CD4-positive, CD25-positive, alpha-beta regulatory T cell (primary cell): Measurements from ENCODE around the gene HOXC5. TPM values are rescaled to one million over a fixed set of nuclear protein-coding genes. Genes with fewer than 3 reads are reported as not detected.
A peak's percentile ranks its signal among the peaks of the same experiment; 100 is the strongest.

ENCODE experiments used
- ATAC-seq, 2 donors: fragments of 150-1000 bp; cut with Tn5 transposase; one replicate each; pipeline ENCODE4 v1.10.0; 2021; ENCODE audit warnings: low read depth in 2 of 2, moderate number of reproducible peaks in 2 of 2, moderate library complexity in 1 of 2
- DNase-seq, 3 donors: peaks; one replicate each; pipeline versions ENCODE4 v3.0.0 to v3.0.0-alpha.2; 2012 to 2022; ENCODE audit warnings: mixed read lengths in 1 of 3
- H3K27ac ChIP-seq: one replicate; pipeline ENCODE4 v1.7.0; 2013; ENCODE audit warnings: mild to moderate bottlenecking, low read length; ENCODE audit not compliant: insufficient read depth, poor library complexity, severe bottlenecking
- H3K27me3 ChIP-seq: one replicate; pipeline ENCODE4 v1.7.0; 2013; ENCODE audit warnings: low read length; ENCODE audit not compliant: control insufficient read depth, insufficient read depth
- H3K36me3 ChIP-seq: one replicate; pipeline ENCODE4 v1.7.0; 2013; ENCODE audit warnings: mild to moderate bottlenecking, low read length, moderate library complexity; ENCODE audit not compliant: control insufficient read depth, insufficient read depth
- H3K4me1 ChIP-seq: 2 replicates; pipeline ENCODE4 v1.7.0; 2013; ENCODE audit warnings: mild to moderate bottlenecking, low read length; ENCODE audit not compliant: insufficient read depth, control insufficient read depth, poor library complexity, severe bottlenecking
- H3K4me3 ChIP-seq: one replicate; pipeline ENCODE4 v1.7.0; 2013; ENCODE audit warnings: low read depth, mild to moderate bottlenecking, low read length, moderate library complexity
- H3K9me3 ChIP-seq, 2 experiments: 1 replicate in 1 of 2; 2 replicates in 1 of 2; pipeline ENCODE4 v1.7.0; 2013; ENCODE audit warnings: low read length in 2 of 2, mild to moderate bottlenecking in 1 of 2, moderate library complexity in 1 of 2; ENCODE audit not compliant: control insufficient read depth in 2 of 2
- H3K27ac Mint-ChIP-seq, 3 donors: one replicate each; pipeline ENCODE4 v1.8.0; 2020 to 2022; ENCODE audit warnings: mild to moderate bottlenecking in 3 of 3, mixed read lengths in 3 of 3, moderate library complexity in 2 of 3
- H3K27me3 Mint-ChIP-seq: one replicate; pipeline ENCODE4 v1.8.0; 2022; ENCODE audit warnings: mild to moderate bottlenecking, mixed read lengths
- H3K36me3 Mint-ChIP-seq: one replicate; pipeline ENCODE4 v1.8.0; 2020; ENCODE audit warnings: mixed read lengths
- H3K4me1 Mint-ChIP-seq, 4 donors: one replicate each; pipeline ENCODE4 v1.8.0; 2020 to 2022; ENCODE audit warnings: mixed read lengths in 4 of 4, mild to moderate bottlenecking in 1 of 4
- H3K4me3 Mint-ChIP-seq, 4 donors: one replicate each; pipeline ENCODE4 v1.8.0; 2020 to 2022; ENCODE audit warnings: mild to moderate bottlenecking in 4 of 4, mixed read lengths in 4 of 4, moderate library complexity in 3 of 4
- H3K9me3 Mint-ChIP-seq, 7 donors: one replicate each; pipeline ENCODE4 v1.8.0; 2020 to 2022; ENCODE audit warnings: mixed read lengths in 7 of 7, mild to moderate bottlenecking in 3 of 7, moderate library complexity in 2 of 7
- polyA plus RNA-seq, 4 donors: library from polyadenylated mRNA; unstranded; fragments of 300-500 nt; fragmentation: Illumina TruSeq; gene quantifications; one replicate each; pipeline ENCODE4 v1.2.3, GENCODE V29; 2021
- total RNA-seq: library from RNA; stranded (reverse); gene quantifications from one replicate; pipeline ENCODE4 v1.2.3, GENCODE V29; 2022

The HOXC5 gene
- total and polyA plus RNA-seq, 5 donors from 2014 or later, result not detected

GRCh38 chr12:54005853-54006558, 26.8 kb upstream of the HOXC5 start:
- H3K4me3 Mint-ChIP-seq, result peak overlapping the region; percentile 61 to 91 (median 80)

GRCh38 chr12:54006559-54007220, 26.2 kb upstream of the HOXC5 start:
- peaks cover 6 to 44% (median 20%) of the 10 kb centered on the region in 4 donors for H3K4me1 Mint-ChIP-seq
- Histone ChIP-seq H3K4me1 (peaks cover 32% of the 10 kb centered on the region), H3K36me3 (no peaks in the 10 kb centered on the region), H3K4me3 (peak overlapping the region; percentile 54), H3K27me3 (peaks cover 64% of the 10 kb centered on the region), H3K27ac (no peak overlapping the region), H3K9me3 (no peaks in the 10 kb centered on the region)
- H3K4me3 Mint-ChIP-seq, result peak overlapping the region; percentile 61 to 91 (median 80)
- no peak for DNase-seq
- H3K36me3 Mint-ChIP-seq, result no peaks in the 10 kb centered on the region
- peaks cover 94% of the 10 kb centered on the region for H3K27me3 Mint-ChIP-seq
- H3K9me3 Mint-ChIP-seq, result peaks cover 0 to 13% (median 0%) of the 10 kb centered on the region in 7 donors
- ATAC-seq, result no peak
- H3K27ac Mint-ChIP-seq, result no peak overlapping the region

More at GRCh38 chr12:54005853-54006558, 26.8 kb upstream of the HOXC5 start:
- Histone ChIP-seq H3K4me3 (peak overlapping the region; percentile 54), H3K4me1 (peaks cover 25% of the 10 kb centered on the region), H3K27me3 (peaks cover 58% of the 10 kb centered on the region), H3K36me3 (no peaks in the 10 kb centered on the region), H3K27ac (no peak overlapping the region), H3K9me3 (no peaks in the 10 kb centered on the region)
- ATAC-seq (peak; percentile 72 to 77), DNase-seq (peak; percentile 73 to 83 (median 75))
- H3K4me1 Mint-ChIP-seq, result peaks cover 6 to 37% (median 15%) of the 10 kb centered on the region in 4 donors
- H3K27me3 Mint-ChIP-seq, result peaks cover 94% of the 10 kb centered on the region
- no peaks in the 10 kb centered on the region for H3K36me3 Mint-ChIP-seq
- peaks cover 0 to 11% (median 0%) of the 10 kb centered on the region in 7 donors for H3K9me3 Mint-ChIP-seq
- peak overlapping the region in 1 of 3 donors; percentile 76 for H3K27ac Mint-ChIP-seq

GRCh38 chr12:54007538-54008259, 25.2 kb upstream of the HOXC5 start:
- no peak for ATAC-seq
- H3K4me3 Mint-ChIP-seq, result peak overlapping the region in 1 of 4 donors; percentile 45
- H3K27me3 Mint-ChIP-seq, result peaks cover 94% of the 10 kb centered on the region

GRCh38 chr12:54008260-54008552, 24.6 kb upstream of the HOXC5 start:
- Histone ChIP-seq H3K27me3 (peaks cover 62% of the 10 kb centered on the region), H3K27ac (no peak overlapping the region), H3K4me1 (peaks cover 32% of the 10 kb centered on the region), H3K4me3 (no peak overlapping the region), H3K36me3 (no peaks in the 10 kb centered on the region), H3K9me3 (no peaks in the 10 kb centered on the region)
- H3K36me3 Mint-ChIP-seq, result no peaks in the 10 kb centered on the region
- no peak overlapping the region for H3K27ac Mint-ChIP-seq
- peak overlapping the region in 2 of 4 donors; percentile 45 to 46 for H3K4me3 Mint-ChIP-seq
- no peak for DNase-seq
- peaks cover 94% of the 10 kb centered on the region for H3K27me3 Mint-ChIP-seq
- H3K9me3 Mint-ChIP-seq, result peaks cover 0 to 13% (median 0%) of the 10 kb centered on the region in 7 donors
- peaks cover 6 to 47% (median 15%) of the 10 kb centered on the region in 4 donors for H3K4me1 Mint-ChIP-seq
- ATAC-seq, result no peak

More at GRCh38 chr12:54007538-54008259, 25.2 kb upstream of the HOXC5 start:
- no peak for DNase-seq
- H3K9me3 ChIP-seq, result no peaks in the 10 kb centered on the region
- H3K27ac ChIP-seq, result no peak overlapping the region
- Mint-ChIP-seq H3K27ac (no peak overlapping the region), H3K36me3 (no peaks in the 10 kb centered on the region), H3K9me3 (peaks cover 0 to 13% (median 0%) of the 10 kb centered on the region in 7 donors), H3K4me1 (peaks cover 6 to 44% (median 15%) of the 10 kb centered on the region in 4 donors)
- H3K4me1 ChIP-seq, result peaks cover 32% of the 10 kb centered on the region
- H3K36me3 ChIP-seq, result no peaks in the 10 kb centered on the region
- H3K4me3 ChIP-seq, result no peak overlapping the region
- peaks cover 61% of the 10 kb centered on the region for H3K27me3 ChIP-seq

GRCh38 chr12:54009171-54010052, 23.4 kb upstream of the HOXC5 start:
- H3K36me3 Mint-ChIP-seq, result no peaks in the 10 kb centered on the region
- peaks cover 0 to 13% (median 0%) of the 10 kb centered on the region in 7 donors for H3K9me3 Mint-ChIP-seq
- peaks cover 65% of the 10 kb centered on the region for H3K27me3 ChIP-seq
- no peak for DNase-seq
- peaks cover 6 to 48% (median 15%) of the 10 kb centered on the region in 4 donors for H3K4me1 Mint-ChIP-seq
- no peaks in the 10 kb centered on the region for H3K36me3 ChIP-seq
- H3K27ac ChIP-seq, result no peak overlapping the region
- no peak overlapping the region for H3K27ac Mint-ChIP-seq
- H3K4me3 Mint-ChIP-seq, result peak overlapping the region in 3 of 4 donors; percentile 48 to 77 (median 57)
- H3K4me1 ChIP-seq, result peaks cover 36% of the 10 kb centered on the region
- no peaks in the 10 kb centered on the region for H3K9me3 ChIP-seq
- H3K4me3 ChIP-seq, result no peak overlapping the region
- no peak for ATAC-seq
- peaks cover 94% of the 10 kb centered on the region for H3K27me3 Mint-ChIP-seq

- no peaks in the 10 kb centered on the region for H3K36me3 ChIP-seq
- ATAC-seq (no peak), DNase-seq (no peak)
- H3K27me3 ChIP-seq, result peaks cover 61% of the 10 kb centered on the region
- no peak overlapping the region for H3K27ac ChIP-seq
- H3K36me3 Mint-ChIP-seq, result no peaks in the 10 kb centered on the region
- peak overlapping the region in 1 of 4 donors; percentile 49 for H3K4me3 Mint-ChIP-seq
- no peak overlapping the region for H3K27ac Mint-ChIP-seq
- peaks cover 94% of the 10 kb centered on the region for H3K27me3 Mint-ChIP-seq
- H3K9me3 Mint-ChIP-seq, result peaks cover 0 to 13% (median 0%) of the 10 kb centered on the region in 7 donors
- H3K4me1 Mint-ChIP-seq, result peaks cover 6 to 56% (median 19%) of the 10 kb centered on the region in 4 donors
- H3K4me3 ChIP-seq, result no peak overlapping the region
- peaks cover 40% of the 10 kb centered on the region for H3K4me1 ChIP-seq
- H3K9me3 ChIP-seq, result no peaks in the 10 kb centered on the region
These were observed 22.5 kb upstream of the HOXC5 start for GRCh38 chr12:54010053-54010971.
